GM19193 (cell line): ENCODE results near the gene EFCAB13.

ENCODE experiments used
- POLR2A ChIP-seq: IDR thresholded peaks from 4 replicates; pipeline ENCODE4 v1.6.1; 2011; ENCODE audit not compliant: insufficient read depth, insufficient read length; ENCODE audit errors: extremely low read depth

Gene EFCAB13

GRCh38 chr17:47465165-47465564, 141.4 kb downstream of the EFCAB13 start:
- TF ChIP-seq POLR2A: no peak

GRCh38 chr17:47470836-47471235, 147.1 kb downstream of the EFCAB13 start:
- no peak for TF ChIP-seq POLR2A
